ENCODE measurements around the gene PNPLA5.

Gene PNPLA5

GRCh38 chr22:43852573-43853327 lies 39.1 kb downstream of the PNPLA5 start:
- no peak for DNase-seq

GRCh38 chr22:43851979-43852307 lies 39.9 kb downstream of the PNPLA5 start:
- DNase-seq = no peak

GRCh38 chr22:43851058-43851978 lies 40.5 kb downstream of the PNPLA5 start:
- no peak for DNase-seq

GRCh38 chr22:43850529-43850928 lies 41.3 kb downstream of the PNPLA5 start:
- no peak for DNase-seq

GRCh38 chr22:43849731-43850130 lies 42.1 kb downstream of the PNPLA5 start:
- no peak for DNase-seq

GRCh38 chr22:43848366-43849171 lies 43.2 kb downstream of the PNPLA5 start:
- DNase-seq = no peak

- DNase-seq = no peak
Observed at GRCh38 chr22:43847376-43848289, 44.2 kb downstream of the PNPLA5 start.

- no peak for DNase-seq
Observed at GRCh38 chr22:43846966-43847365, 44.8 kb downstream of the PNPLA5 start.

- DNase-seq = no peak
Observed at GRCh38 chr22:43845981-43846380, 45.8 kb downstream of the PNPLA5 start.

- DNase-seq = no peak
Observed at GRCh38 chr22:43844560-43845545, 47.0 kb downstream of the PNPLA5 start.

- no peak for DNase-seq
Observed at GRCh38 chr22:43843783-43844530, 47.9 kb downstream of the PNPLA5 start.

GRCh38 chr22:43841742-43842141 lies 50.1 kb downstream of the PNPLA5 start:
- no peak for DNase-seq

- no peak for DNase-seq
Observed at GRCh38 chr22:43840851-43841250, 51.0 kb downstream of the PNPLA5 start.

- no peak for DNase-seq
Observed at GRCh38 chr22:43840431-43840830, 51.4 kb downstream of the PNPLA5 start.

GRCh38 chr22:43839781-43840180 lies 52.0 kb downstream of the PNPLA5 start:
- no peak for DNase-seq

- DNase-seq = no peak
Observed at GRCh38 chr22:43838571-43839307, 53.1 kb downstream of the PNPLA5 start.

- no peak for DNase-seq
Observed at GRCh38 chr22:43838161-43838560, 53.7 kb downstream of the PNPLA5 start.

- no peak for DNase-seq
Observed at GRCh38 chr22:43837666-43838065, 54.1 kb downstream of the PNPLA5 start.

- DNase-seq = no peak
Observed at GRCh38 chr22:43835736-43836135, 56.1 kb downstream of the PNPLA5 start.
